Measurements from ENCODE around the gene FRMD6. TPM values are rescaled to one million over a fixed set of nuclear protein-coding genes. Genes with fewer than 3 reads are reported as not detected.

FRMD6 gene
- 32.2 to 44.2 TPM (median 38.7 TPM) in 5 replicates for total RNA-seq (2022; extraction: Qiagen RNA extraction; ENCODE audit: low read depth)

DNA sequence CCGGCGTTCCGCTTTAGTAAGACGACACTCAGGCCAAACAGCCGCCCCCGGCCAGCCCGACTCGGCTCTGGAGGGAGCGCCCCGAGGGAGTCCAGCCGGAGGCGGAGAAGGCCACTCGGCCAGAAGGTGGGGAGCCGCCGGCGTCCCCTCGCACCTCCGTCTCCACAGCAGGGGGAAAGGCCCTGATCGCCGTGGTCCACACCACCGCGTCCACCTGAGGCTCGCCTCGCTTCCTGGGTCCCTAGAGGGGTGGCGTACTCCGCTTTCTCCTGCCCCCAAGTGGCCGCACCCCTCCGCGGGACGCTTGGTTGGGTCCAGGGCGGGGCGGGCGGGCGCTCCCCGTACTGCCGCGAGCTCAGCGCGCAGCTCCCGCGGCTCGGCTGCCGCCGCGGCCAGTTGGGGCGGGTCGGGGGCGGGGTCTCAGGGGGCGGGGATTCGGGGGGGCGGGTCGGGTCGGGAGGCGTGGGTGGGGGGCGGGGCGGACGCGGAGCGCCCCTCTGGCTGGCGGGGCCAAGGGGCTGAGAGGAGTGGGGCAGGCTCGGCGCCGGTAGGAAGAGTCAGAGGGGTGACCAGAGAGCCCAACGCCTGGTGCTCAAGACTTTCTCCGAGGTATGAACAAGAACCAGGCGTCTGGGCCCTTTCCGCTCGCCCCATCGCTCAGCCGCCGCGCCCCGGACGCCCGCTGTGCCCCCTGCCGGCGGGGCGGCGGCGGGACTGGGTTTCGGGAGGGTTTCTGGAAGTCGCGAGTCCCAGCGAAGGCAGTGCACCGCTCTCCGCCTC lies at the start of gene FRMD6:
Gene FRMD6 (plus strand): TSS at position 523 of the 780 bp plus-strand sequence. CDS start 37,927 bp downstream, outside the sequence.

Other genes with a start within 250 kb of the FRMD6 start
- 2.8 to 4.2 TPM (median 3.8 TPM) in 5 replicates for gene GNG2, start 208.7 kb downstream of the FRMD6 start, total RNA-seq (2022; extraction: Qiagen RNA extraction; ENCODE audit: low read depth)

Data from A549 treated with GW870086 at 1 μM for 4 hours (cell line).